Heart left ventricle (tissue), 16 donors: Measurements from ENCODE around the gene C1QL1. TPM values are rescaled to one million over a fixed set of nuclear protein-coding genes. Genes with fewer than 3 reads are reported as not detected.

Experiments
- ATAC-seq, 4 donors: fragments of 200-7000 bp; cut with Tn5 transposase; one replicate each; pipeline ENCODE4 v1.9.1; 2020 to 2022; ENCODE audit warnings: moderate library complexity in 4 of 4, mild to moderate bottlenecking in 3 of 4, moderate number of reproducible peaks in 1 of 4
- DNase-seq, 5 donors: peaks; one replicate each; pipeline ENCODE4 v3.0.0-alpha.2; 2020
- H3K27ac ChIP-seq, 12 donors: fragments of 200-600 bp; sonication (generic) in 4 of 12; one replicate each; pipeline versions ENCODE4 v1.5.0 to v1.8.0; 2016 to 2022; ENCODE audit warnings: mild to moderate bottlenecking in 2 of 12
- H3K27me3 ChIP-seq, 9 donors: fragments of 200-600 bp; sonication (generic) in 2 of 9; one replicate each; pipeline versions ENCODE4 v1.5.1 to v1.8.0; 2016 to 2022; ENCODE audit warnings: mild to moderate bottlenecking in 3 of 9
- H3K36me3 ChIP-seq, 9 donors: fragments of 200-600 bp; sonication (generic) in 2 of 9; one replicate each; pipeline versions ENCODE4 v1.5.0 to v1.8.0; 2018 to 2022; ENCODE audit warnings: mild to moderate bottlenecking in 2 of 9
- H3K4me1 ChIP-seq, 12 donors: fragments of 200-600 bp; sonication (generic) in 4 of 12; one replicate each; pipeline versions ENCODE4 v1.5.0 to v1.8.0; 2016 to 2022; ENCODE audit warnings: mild to moderate bottlenecking in 3 of 12
- H3K4me3 ChIP-seq, 12 donors: fragments of 200-600 bp; sonication (generic) in 4 of 12; one replicate each; pipeline versions ENCODE4 v1.5.0 to v1.8.0; 2017 to 2022; ENCODE audit warnings: mild to moderate bottlenecking in 9 of 12, moderate library complexity in 4 of 12
- H3K9me3 ChIP-seq, 12 donors: fragments of 200-600 bp; sonication (generic) in 4 of 12; one replicate each; pipeline versions ENCODE4 v1.5.0 to v1.8.0; 2016 to 2022; ENCODE audit warnings: mild to moderate bottlenecking in 1 of 12
- CTCF ChIP-seq, 12 donors: fragments of 200-600 bp; sonication (generic) in 4 of 12; IDR thresholded peaks; one replicate each; pipeline versions ENCODE4 v1.5.0 to v1.8.0; 2018 to 2022; ENCODE audit warnings: antibody characterized with exemption in 12 of 12, mild to moderate bottlenecking in 5 of 12
- POLR2A ChIP-seq, 2 donors: fragments of 450-650 bp; IDR thresholded peaks; one replicate each; pipeline ENCODE4 v1.6.1; 2017; ENCODE audit warnings: antibody characterized with exemption in 2 of 2, mild to moderate bottlenecking in 2 of 2, moderate library complexity in 2 of 2
- WGBS, 4 donors: extraction: QIAGEN DNeasy Blood & Tissue Kit in 2 of 4; methylation state at CpG; one replicate each; pipeline versions ENCODE4 v1.1.5 to v1.1.7; 2013 to 2018; 5-methylcytosine and 5-hydroxymethylcytosine counted together
- intact Hi-C, 10 donors: fragments of 100-400 bp; cut with DNase I; formaldehyde crosslinking; loops; one replicate each; pipeline versions ENCODE4 v1.11.1 to v1.14.2; 2022
- polyA plus RNA-seq, 2 donors: library from polyadenylated mRNA; stranded (reverse); fragments of 200-250 nt; gene quantifications; one replicate each; pipeline ENCODE4 v1.2.3, GENCODE V29; 2013
- total RNA-seq, 9 donors: library from RNA; depleted of rRNA in 2 of 9; stranded (reverse); fragments of >200 nt in 2 of 9; fragmentation: NEBNext Ultra II Directional in 3 of 9; extraction: Animal tissue kit (Norgen Biotek cat#: 25700) in 3 of 9; gene quantifications; one replicate each; pipeline versions ENCODE4 v1.1.0 to v1.2.4, GENCODE V29; 2016 to 2023
- donor health status: ischemic (EF 13 %, LVEDD 7.1; RV severe dilation, severe dysfunction).
- donor health status: healthy with polysubstance abuse.
- donor health status: DM: no; HTN: yes; CAD: no.
- donor health status: DM: no; HTN: no; CAD: no.
- donor health status: ischemic (EF 25% LVEDD 6.9; RV normal size, moderate dysfunction).
- donor health status: ischemic (EF 25% LVEDD 5.7; RV mildly dilated, moderate dysfunction).
- donor health status: healthy.
- donor health status: DM: yes; HTN: yes; CAD: no.
- donor health status: ischemic (EF 35%, LVEDD 5.7; RV mildly dilated, moderate dysfunction).
- donor health status: nonischemic (EF 11% LVEDD 7.7; RV severe dilation, severe dysfunction).
- donor health status: DM: yes; HTN: yes; CAD: no.
- donor health status: PGD.
- donor health status: ischemic (EF 29% LVEDD 5.4; RV normal size, mild dysfunction).
- donor health status: nonischemic (EF 23%, LVEDD 6.1; RV moderate dilation, normal function).

Gene C1QL1
- total and polyA plus RNA-seq, 11 donors = 0.66 to 5.8 (median 1.4) TPM

- intact Hi-C loops = loop anchor here in 4 of 10 donors (2.0 to 5.0 kb wide), 3 partner anchors 35 to 60 kb away; no protein-coding TSS in a partner anchor
- WGBS, 4 donors = 94 to 97% (median 97%) methylated on average over 3 of the region's 3 CpGs
- no peak overlapping the region for H3K4me3 ChIP-seq
- no peak overlapping the region for H3K27ac ChIP-seq
- no peak for ATAC-seq
- H3K36me3 ChIP-seq = no peaks in the 10 kb centered on the region
- H3K9me3 ChIP-seq = no peaks in the 10 kb centered on the region
- no peak for DNase-seq
- no peak for TF ChIP-seq POLR2A (IDR thresholded peaks at IDR 0.05)
- peaks cover 0 to 30% (median 0%) of the 10 kb centered on the region in 9 donors for H3K27me3 ChIP-seq
- H3K4me1 ChIP-seq = peaks cover under 1 to 52% (median 19%) of the 10 kb centered on the region in 12 donors
Observed at GRCh38 chr17:44982113-44982702, 14.1 kb upstream of the C1QL1 start.

- no peak for TF ChIP-seq POLR2A (IDR thresholded peaks at IDR 0.05)
- no peak for TF ChIP-seq CTCF (IDR thresholded peaks at IDR 0.05)
- intact Hi-C loops = loop anchor here in 4 of 10 donors (2.0 to 5.0 kb wide), 3 partner anchors 36 to 61 kb away; no protein-coding TSS in a partner anchor
- H3K27ac ChIP-seq = peak overlapping the region in 10 of 12 donors; percentile 32 to 89 (median 78)
- 49 to 54% (median 52%) methylated on average over 12 of the region's 12 CpGs for WGBS, 4 donors
- peaks cover 0 to 25% (median 0%) of the 10 kb centered on the region in 9 donors for H3K27me3 ChIP-seq
- ATAC-seq (no peak), DNase-seq (no peak)
- H3K9me3 ChIP-seq = no peaks in the 10 kb centered on the region
- no peak overlapping the region for H3K4me3 ChIP-seq
- peaks cover 0 to 59% (median 18%) of the 10 kb centered on the region in 12 donors for H3K4me1 ChIP-seq
- no peaks in the 10 kb centered on the region for H3K36me3 ChIP-seq
Observed at GRCh38 chr17:44981221-44981968, 13.3 kb upstream of the C1QL1 start.

GRCh38 chr17:44979426-44979995 lies 11.4 kb upstream of the C1QL1 start:
- WGBS, 4 donors = 25 to 38% (median 29%) methylated on average over 8 to 9 of the region's 9 CpGs
- TF ChIP-seq CTCF (IDR thresholded peaks at IDR 0.05) (no peak), POLR2A (IDR thresholded peaks at IDR 0.05) (no peak)
- Histone ChIP-seq H3K4me1 (peaks cover 0 to 60% (median 18%) of the 10 kb centered on the region in 12 donors), H3K4me3 (no peak overlapping the region), H3K36me3 (no peaks in the 10 kb centered on the region), H3K9me3 (no peaks in the 10 kb centered on the region), H3K27ac (peak overlapping the region in 11 of 12 donors; percentile 63 to 89 (median 78)), H3K27me3 (peaks cover 0 to 20% (median 0%) of the 10 kb centered on the region in 9 donors)
- DNase-seq = peak in 3 of 5 donors; percentile 29 to 62 (median 52)
- peak; percentile 35 to 58 (median 40) for ATAC-seq
- intact Hi-C loops = no loop called here

- Histone ChIP-seq H3K36me3 (no peaks in the 10 kb centered on the region), H3K4me3 (no peak overlapping the region), H3K9me3 (no peaks in the 10 kb centered on the region), H3K4me1 (peaks cover 0 to 60% (median 18%) of the 10 kb centered on the region in 12 donors), H3K27me3 (peaks cover 0 to 22% (median 0%) of the 10 kb centered on the region in 9 donors), H3K27ac (peak overlapping the region in 11 of 12 donors; percentile 63 to 89 (median 78))
- TF ChIP-seq CTCF (IDR thresholded peaks at IDR 0.05) (no peak), POLR2A (IDR thresholded peaks at IDR 0.05) (no peak)
- WGBS, 4 donors = 72 to 81% (median 76%) methylated on average over 5 of the region's 5 CpGs
- DNase-seq = no peak
- intact Hi-C loops = no loop called here
- ATAC-seq = no peak
Observed at GRCh38 chr17:44978807-44979206, 10.7 kb upstream of the C1QL1 start.
